Stimulated activated CD4-positive, alpha-beta T cell treated with anti-CD3 and anti-CD28 coated beads, TNF-alpha, amount 100 ng/mL, for 48 hours (primary cell): Measurements from ENCODE around the gene OGFR.
"Not testable (repeated sequence)": the region's sequence is repeated elsewhere in the genome, so short reads cannot be mapped to it uniquely, and the experiment has no call there.

Experiments used
- DNase-seq, 3 donors: peaks; one replicate each; pipeline ENCODE4 v3.0.0-alpha.2; 2020; ENCODE audit warnings: low read depth in 3 of 3

The OGFR gene

DNA sequence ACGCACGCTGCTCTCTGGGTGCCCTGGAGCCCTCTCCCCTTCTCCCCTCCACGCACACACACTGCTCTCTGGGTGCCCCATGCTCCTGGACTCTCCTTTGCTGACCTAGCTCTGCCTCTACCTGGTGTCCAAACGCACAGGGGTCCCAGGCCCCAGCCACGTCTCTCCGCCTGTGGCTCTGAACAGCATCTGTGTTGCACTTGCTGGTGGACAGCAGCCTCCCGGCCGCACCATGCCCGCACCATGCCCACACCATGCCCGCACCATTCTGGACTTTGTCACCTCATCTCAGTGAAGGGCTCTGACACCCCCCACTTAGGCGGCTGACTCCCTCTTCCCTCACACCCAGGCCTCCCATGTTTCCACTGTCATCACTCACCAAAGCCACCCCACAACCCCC, 35.2 kb downstream of the OGFR start:
- DNase-seq = no peak

DNA sequence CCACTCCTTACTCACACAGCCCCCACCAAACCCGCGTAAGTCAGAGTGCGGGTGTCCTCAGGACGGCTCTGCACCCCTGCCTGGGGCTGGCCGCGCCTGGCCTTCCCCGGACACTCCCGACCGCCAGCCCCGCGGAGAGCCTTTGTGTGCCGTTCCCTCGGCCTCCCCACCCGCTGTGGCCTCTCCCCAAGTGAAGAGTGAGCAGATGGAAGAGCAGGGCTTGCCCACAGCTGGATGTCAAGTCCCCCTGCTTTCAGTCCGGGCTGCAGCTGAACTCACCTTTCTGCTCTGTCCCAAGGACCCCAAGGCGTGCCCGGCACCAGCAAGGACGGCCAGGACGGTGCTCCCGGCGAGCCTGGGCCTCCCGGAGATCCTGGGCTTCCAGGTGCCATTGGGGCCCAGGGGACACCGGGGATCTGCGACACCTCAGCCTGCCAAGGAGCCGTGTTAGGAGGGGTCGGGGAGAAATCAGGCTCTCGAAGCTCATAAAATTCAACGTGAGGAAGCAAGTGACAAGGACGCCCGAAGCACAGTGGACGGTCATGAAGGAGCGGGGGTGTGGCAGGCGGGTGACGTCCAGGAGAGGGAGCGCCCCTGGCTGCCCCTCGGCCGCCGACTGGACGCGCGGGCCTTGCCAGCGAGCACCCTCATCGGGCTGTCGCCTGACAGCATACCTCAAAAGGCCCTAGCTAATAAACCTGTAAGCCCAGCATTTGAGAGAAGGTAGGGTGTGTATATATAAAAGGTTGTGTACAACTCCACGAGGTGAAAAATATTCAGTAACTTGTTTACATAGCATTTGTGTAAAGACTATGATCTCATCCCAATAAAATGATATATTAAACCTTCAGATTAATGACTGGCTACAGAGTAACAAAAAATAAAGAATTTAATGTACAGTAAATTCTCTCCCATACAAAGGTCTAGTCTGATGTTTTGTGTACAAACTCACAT, 35.9 kb downstream of the OGFR start:
- DNase-seq = no peak

- DNase-seq = no peak
These were observed 37.1 kb downstream of the OGFR start for GRCh38 chr20:62841705-62842212.

DNA sequence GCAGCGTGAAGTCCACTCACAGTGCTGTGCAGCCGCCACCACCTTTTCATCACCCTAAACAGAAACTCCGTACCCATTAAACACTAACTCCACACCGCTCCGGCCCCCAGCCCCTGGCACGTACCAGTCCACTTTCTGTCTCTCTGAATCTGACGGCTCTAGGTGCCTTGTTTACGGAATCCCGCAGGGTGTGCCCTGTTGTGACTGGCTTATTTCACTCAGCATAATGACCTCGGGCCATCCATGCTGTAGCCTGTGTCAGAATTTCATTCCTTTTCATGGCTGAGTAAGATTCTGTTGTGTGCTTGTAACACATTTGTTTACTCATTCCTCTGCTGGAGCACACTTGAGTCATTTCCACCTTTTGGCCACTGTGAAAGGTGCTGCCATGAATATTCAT, 39.0 kb downstream of the OGFR start:
- DNase-seq = no peak

DNA sequence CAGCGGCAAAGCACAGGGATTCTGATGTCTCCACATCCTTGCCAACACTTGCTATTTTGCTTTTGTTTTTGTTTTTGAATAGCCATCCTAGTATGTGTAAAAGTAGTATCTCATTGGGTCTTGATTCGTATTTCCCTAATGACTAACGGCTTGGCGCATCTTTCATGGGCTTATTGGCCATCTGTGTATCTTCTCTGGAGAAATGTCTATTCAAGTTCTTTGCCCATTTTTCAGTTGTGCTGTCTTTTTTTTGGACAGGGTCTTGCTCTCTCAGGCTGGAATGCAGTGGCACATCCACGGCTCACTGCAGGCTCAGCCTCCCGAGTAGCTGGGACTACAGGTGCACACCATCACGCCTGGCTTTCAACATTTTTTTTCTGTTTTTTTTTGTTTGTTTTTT, 39.5 kb downstream of the OGFR start:
- DNase-seq = no peak

DNA sequence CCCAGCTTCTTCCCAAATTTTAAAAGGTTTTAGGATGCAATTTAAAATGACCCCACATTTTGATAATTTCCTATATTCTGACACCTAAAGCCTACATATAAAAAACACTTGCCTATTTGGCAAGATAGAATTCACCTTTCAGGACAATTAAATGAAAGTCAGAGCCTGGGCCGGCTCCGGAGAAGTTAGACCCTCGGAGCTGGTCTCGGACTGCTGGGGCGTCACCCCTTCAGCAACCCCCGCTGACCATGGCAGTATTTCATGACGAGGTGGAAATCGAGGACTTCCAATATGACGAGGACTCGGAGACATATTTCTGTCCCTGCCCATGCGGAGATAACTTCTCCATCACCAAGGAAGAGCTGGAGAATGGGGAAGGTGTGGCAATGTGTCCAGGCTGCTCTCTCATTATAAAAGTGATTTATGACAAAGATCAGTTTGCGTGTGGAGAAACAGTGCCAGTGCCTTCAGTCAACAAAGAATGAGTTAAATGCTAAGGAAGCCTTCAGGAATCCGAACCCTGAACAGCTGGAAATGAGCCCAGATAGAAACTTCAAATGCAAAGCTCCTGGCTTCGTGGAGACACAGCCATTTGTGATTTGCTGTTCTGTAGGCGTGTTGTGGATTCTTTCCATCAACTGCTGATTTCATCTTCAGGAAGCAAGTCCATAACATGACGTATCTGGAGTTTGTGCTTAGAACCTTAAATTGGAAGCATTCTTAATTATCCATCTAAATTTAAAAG, 41.0 kb downstream of the OGFR start:
- no peak for DNase-seq

DNA sequence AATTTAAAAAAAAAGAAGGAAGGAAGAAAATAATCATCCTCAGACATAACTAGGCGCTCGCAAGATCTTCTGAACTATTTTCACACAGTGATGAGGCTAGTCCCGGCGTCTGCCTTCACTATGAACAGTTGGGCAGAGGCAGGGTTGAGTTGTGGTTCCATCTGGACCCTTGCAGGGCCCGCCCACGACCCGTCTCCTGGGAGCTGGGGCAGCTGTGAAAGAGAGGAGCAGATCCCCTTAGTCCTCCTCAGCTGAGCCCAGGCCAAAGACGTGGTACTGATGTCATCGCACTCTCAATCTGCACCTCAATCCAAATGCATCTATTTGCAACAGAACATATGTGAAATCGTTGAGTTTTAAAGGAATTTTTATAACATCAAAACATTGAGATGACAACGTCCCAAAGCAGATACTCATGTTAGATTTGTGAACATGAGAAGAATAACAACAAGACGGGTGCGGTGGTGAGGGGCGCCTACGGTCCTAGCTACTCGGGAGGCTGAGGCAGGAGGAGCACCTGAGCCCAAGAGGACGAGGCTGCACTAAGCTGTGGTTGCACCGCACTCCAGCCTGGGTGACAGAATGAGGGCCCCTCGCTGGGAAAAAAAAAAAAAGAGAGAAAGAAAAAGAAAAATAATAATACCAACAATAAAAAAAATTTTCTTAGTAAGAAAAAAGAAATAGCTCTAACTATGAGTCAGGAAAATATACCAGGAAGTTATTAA, 41.7 kb downstream of the OGFR start:
- DNase-seq = no peak

DNA sequence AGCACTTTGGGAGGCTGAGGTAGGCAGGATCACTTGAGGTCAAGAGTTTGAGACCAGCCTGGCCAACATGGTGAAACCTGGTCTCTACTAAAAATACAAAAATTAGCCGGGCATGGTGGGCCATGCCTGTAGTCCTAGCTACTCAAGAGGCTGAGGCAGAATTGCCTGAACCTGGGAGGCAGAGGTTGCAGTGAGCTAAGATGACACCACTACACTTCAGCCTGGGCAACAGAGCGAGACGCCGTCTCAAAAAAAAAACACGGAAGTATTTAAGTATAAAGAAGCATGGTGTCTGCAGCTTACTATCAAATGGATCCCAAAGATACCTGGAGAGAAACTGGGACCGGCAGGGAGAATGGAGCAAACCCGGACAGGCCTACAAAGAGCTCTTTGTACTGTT, 44.3 kb downstream of the OGFR start:
- not testable (repeated sequence) for DNase-seq

DNA sequence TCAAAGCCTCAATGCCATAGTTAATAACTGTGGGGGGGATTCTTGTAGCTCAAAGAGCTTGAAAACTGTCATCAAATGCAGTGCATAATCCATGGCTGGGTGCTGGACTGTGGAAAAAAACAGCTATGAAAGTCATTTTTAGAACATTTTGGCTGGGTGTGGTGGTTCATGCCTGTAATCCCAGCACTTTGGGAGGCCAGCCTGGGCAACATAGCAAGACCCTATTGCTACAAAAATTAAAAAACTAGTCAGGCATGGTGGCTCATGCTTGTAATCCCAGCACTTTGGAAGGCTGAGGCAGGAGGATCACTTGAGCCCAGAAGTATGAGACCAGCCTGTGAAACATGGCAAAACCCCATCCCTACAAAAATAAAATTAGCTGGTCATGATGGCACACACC, 44.8 kb downstream of the OGFR start:
- DNase-seq = no peak

DNA sequence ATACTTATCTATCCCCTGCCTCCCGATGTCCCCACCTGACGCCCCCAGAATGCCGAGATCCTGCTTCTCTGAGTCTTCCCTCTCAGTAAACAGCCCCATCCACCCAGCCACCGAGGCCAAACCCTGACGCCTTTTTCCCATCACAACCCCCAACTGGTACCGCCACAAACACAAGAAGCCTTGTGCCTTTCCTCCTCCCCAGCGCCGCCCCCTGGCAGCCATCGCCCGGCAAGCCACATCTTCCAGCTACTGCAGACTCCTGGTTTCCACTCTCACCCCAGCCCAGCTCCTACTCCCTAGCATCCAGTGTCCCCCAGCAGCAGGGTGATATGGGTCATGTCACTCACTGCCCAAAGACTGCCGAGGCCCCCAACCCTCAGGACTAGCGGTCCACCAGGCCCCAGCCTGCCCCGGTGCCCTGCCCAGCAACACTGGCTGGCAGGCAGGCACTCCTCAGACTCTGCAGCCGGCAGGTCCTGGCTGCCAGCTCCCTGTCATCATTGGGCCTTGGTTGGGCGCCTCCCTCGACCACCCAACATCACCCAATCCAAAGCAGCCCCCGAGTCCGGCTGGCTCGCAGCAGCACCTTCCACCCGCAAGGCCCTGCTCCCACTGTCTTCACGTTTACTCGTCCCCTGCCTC, 45.8 kb downstream of the OGFR start:
- DNase-seq = no peak

DNA sequence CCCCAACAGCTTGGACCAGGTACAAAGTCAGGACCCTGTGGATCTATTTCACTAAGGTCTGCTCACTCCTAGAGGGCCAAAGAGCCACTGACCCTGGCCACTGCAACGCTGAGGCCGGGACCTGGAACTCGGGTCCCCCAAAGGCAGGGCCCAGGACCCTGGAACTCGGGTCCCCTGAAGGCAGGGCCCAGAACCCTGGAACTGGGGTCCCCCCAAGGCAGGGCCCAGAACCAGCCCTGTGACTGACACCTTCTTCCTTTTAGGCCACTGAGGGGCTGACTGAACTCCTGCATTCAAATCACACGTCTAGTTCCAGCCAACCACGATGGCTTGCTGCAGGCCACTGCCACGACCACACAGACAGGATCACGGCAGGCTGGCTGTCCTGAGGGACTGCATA, 47.6 kb downstream of the OGFR start:
- DNase-seq = no peak

GRCh38 chr20:62852841-62853240, 48.2 kb downstream of the OGFR start:
- DNase-seq = no peak

DNA sequence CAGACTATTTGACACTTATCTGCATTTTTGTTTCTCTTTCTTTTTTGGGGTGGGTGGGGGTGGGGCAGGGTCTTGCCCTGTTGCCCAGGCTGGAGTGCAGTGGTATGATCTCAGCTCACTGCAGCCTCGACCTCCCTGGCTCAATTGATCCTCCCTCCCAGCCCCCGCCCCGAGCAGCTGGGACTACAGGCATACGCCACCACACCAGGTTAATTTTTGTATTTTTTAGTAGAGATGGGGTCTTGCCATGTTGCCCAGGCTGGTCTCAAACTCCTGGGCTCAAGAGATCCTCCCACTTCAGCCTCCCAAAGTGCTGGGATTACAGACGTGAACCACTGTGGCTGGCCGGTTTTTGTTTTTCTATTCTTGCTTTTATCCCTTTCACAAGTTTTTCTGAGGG, 48.7 kb downstream of the OGFR start:
- not testable (repeated sequence) for DNase-seq

GRCh38 chr20:62854121-62854520, 49.5 kb downstream of the OGFR start:
- no peak for DNase-seq

- DNase-seq = no peak
These were observed 50.5 kb downstream of the OGFR start for GRCh38 chr20:62855120-62855519.

GRCh38 chr20:62856931-62857619, 52.4 kb downstream of the OGFR start:
- no peak for DNase-seq

GRCh38 chr20:62858058-62858830, 53.6 kb downstream of the OGFR start:
- no peak for DNase-seq

- no peak for DNase-seq
These were observed 55.1 kb downstream of the OGFR start for GRCh38 chr20:62859721-62860120.

DNA sequence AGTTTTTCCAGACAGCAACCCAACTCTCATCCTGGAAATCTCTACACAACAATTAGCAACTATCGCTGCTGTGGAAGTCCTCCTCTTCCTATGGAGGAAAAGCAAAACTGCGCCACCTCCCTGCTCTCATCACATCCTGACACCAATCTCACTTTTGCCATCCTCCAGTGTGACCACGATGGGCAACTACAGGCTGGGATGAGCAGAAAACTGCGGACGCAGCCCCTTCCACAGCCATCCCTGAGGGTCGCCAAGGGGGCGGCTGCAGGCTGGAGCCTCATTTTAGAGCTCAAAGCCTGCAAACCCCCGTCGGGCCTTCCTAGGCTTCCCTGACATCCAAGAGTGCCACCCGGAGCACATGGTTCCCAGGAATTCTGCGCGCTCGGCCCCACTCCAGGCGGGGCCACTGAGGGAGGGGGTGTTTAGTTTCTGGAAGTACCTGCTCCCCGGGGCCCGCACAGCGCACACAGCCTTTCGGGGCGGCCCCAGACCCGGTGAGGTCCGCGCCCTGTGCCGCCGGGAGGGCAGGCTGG, 55.8 kb downstream of the OGFR start:
- no peak for DNase-seq
